ENCODE measurements around the gene TRIM36.
A peak's percentile ranks its signal among the peaks of the same experiment; 100 is the strongest.

- no peak for TF ChIP-seq CTCF (IDR thresholded peaks at IDR 0.05)
- TF ChIP-seq EZH2 (IDR thresholded peaks at IDR 0.05; ENCODE audit: borderline replicate concordance, insufficient read depth, low read depth, low read length, poor library complexity, severe bottlenecking), result peak; percentile 47
These were observed 623 bp upstream of the TRIM36 start for GRCh38 chr5:115170134-115170928.

All from B cell (primary cell).